ENCODE results near the gene MRO.
A peak's percentile ranks its signal among the peaks of the same experiment; 100 is the strongest.
"Not testable (repeated sequence)": the region's sequence is repeated elsewhere in the genome, so short reads cannot be mapped to it uniquely, and the experiment has no call there.

The MRO gene

DNA sequence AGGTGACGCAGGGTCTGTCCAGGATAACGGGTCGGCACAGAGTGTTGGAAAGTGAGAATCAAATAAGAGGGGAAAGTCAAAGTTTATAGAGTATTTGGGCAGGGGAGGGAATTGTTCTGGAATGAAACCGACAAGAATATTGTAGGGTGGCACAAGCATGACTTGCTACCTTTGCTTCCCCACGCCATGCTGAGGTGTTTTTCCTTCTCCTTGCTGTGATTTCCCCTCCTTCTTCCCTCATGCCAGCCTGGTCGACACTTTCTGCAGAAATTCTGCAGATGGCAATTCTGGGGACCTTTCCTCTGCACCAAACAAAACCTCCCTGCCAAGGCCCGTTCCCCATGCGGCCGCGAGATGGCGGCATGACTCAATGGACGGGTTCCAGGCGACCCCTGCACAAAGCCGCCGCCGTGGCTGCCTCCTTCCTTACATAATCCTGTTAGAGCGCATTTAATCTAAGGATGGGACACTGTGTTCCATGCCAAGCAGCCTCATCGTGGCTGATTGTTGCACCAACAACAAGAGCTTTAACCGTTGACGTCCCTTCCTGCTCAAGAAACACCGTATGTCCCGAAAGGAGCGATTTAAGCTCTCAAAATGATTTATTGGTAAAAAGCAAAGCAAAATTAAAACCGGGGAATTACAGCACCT, at the start of gene MRO:
MRO (minus strand) TSS at position 289 of the 651 bp plus-strand sequence. CDS start 10,616 bp downstream, outside the sequence.
- peak; percentile 39 to 68 (median 66) for DNase-seq (ENCODE audit: low read depth in 4 of 4, low spot score in 1 of 4)

DNA sequence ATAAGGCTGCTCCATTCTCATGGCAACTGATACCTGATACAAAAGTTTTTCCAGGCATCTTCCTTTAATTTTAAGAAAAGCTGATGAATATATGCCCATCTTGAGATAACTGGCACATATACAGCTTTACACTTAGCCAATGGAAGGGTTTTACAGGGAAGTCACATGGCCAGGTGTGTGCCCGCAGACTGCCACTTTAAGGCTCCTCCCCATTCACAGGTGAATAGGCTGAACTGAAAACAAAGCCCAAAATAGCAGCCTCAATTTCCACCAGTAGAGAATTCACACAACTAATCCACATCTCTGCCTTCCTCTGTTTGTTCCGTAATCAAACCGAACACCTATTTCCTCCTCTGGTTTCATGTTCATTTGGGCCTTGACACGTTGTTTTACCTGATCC, 49.3 kb upstream of the MRO start:
- DNase-seq (ENCODE audit: low read depth in 4 of 4, low spot score in 1 of 4): no peak

DNA sequence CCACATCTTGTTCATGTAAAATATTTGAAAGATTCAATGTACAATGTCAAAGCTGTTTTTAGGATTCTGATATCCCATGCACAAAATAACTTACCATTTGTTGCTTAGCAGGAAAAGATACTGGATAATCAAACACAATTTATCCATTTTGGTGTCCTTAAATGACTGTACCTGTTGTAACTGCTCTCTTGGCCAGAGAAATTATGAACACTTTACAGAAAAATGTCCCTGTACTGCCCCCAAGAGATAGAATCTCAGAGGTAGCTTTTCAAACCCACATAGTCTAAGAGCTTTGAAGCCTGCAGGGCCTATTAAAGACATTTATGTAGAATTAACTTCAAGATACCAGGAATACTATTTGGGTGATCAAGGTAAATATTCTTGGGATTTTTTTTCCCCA, 46.9 kb upstream of the MRO start:
- DNase-seq (ENCODE audit: low read depth in 4 of 4, low spot score in 1 of 4): no peak

DNA sequence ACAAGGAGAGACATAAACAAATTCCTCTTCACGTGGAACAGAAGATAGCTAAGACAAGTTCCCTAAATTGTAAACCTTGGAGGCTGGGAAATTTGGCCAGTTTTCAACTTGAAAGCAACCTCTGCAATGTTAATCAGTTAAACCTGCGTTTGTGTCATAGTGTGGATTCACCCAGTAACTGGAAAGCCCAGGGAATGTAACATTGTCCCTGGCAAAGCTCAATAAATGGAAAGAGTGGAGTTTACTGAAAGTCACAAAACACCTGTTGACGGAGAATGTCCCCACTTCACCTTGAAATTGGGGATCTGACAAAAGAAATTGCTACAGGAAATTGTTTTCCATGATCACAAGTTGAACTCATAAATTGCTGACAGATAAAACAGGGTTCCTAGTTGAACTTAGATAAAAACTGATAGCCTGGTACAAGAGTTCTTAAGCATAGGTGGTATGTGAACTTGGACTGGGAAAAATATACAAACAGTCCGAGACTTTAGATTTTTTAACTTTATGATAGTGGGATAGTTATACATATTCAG, 44.1 kb upstream of the MRO start:
- no peak for DNase-seq (ENCODE audit: low read depth in 4 of 4, low spot score in 1 of 4)

DNA sequence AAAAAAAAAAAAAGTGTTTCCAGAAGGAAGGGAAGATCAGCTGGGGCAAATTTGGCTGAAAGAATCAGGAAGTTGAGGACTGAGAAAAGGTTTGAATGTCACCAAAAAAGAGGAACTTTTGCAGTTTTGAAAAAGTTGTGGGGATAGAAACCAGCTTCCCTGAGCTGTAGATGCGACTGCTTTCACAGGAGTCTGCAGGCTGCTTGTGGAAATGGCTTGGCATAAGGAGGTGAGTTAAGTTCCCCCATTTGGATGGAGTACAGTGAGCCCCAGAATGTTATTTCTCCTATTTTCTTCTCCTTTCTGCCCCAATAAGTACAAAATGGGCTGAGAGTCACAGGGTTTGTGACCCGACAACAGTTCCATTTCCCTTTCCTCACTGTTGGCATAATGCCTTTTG, 42.6 kb upstream of the MRO start:
- no peak for DNase-seq (ENCODE audit: low read depth in 4 of 4, low spot score in 1 of 4)

DNA sequence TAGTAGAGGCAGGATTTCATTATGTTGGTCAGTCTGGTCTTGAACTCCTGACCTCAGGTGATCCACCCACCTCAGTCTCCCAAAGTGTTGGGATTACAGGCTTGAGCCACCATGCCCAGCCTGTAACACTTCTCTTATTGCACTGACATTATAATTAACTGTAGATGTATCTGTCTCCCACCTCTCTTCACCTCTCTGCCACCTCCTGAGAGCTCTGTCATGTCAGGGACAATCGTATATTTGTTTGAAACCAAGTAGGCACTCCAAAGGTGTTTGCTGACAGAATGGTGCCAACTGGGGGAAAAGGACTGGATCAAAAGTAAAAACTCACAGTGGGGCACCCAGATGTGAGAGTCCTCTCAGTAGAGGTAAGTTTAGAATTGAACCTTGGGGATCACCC, 41.8 kb upstream of the MRO start:
- DNase-seq (ENCODE audit: low read depth in 4 of 4, low spot score in 1 of 4): no peak

DNA sequence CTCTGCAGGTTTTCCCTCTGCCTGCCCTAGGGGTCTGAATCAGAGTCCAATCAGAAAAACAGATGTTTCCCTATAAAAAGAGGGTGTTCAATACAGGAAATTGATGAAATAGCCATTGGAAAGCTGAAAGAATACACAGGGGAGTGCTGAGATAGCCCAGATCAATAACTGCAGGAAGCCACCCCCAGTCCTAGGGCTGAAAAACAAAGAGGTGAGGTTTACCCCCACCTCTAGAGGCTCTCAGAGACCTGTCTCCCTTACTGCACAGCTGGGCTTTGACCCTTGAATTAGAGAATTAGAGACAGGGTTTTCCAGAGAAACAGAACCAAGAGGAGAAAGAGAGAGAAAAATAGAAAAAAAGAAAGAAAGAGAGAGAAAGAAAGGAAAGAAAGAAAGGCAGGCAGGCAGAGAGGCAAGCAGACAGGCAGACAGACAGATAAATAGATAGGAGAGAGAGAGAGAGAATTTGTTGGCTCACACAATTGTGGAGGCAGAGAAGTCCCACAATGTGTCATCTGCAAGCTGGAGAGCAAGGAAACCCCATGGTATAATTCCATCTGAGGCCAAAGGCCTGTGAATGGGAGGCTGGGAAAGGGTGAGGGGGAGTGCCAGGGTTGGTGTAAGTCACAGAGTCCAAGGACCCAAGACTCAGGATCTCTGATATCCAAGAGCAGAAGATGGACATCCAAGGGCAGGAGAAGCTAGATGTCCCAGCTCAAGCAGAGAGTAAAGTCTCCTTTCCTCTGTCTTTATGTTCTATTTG, 40.2 kb upstream of the MRO start:
- no peak for DNase-seq (ENCODE audit: low read depth in 4 of 4, low spot score in 1 of 4)

DNA sequence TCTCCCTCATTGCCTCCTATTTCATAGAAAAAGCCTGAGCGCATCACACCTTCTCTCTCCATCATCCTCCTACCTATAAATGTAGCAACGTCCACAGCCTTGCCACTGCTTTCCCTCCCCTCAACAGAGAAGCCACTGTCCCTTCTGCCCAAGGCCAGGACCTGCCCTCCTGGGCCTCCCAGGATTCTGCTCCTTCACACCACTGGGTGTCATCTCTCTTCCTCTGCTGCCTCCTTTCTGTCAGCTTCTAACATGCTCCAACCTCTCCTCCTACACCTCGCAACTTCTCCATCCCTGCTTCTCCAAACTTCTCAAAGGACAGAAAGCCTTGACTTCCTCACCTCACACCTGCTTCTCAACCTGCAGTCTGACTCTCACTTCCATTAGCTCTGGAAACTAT, 37.9 kb upstream of the MRO start:
- DNase-seq (ENCODE audit: low read depth in 4 of 4, low spot score in 1 of 4): no peak

DNA sequence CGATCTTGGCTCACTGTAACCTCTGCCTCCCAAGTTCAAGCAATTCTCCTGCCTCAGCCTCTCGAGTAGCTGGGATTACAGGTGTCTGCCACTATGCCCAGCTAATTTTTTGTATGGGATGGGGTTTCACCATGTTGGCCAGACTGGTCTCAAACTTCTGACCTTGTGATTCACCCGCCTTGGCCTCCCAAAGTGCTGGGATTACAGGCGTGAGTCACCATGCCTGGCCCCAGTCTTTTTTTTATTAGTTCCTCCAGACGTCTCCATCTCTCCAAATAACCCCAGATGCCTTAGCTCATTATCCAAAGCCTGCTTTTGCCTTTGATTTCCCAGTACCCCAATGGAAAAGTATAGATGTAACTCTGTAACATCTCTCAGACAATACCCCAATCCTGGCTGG, 37.4 kb upstream of the MRO start:
- DNase-seq (ENCODE audit: low read depth in 4 of 4, low spot score in 1 of 4): not testable (repeated sequence)

DNA sequence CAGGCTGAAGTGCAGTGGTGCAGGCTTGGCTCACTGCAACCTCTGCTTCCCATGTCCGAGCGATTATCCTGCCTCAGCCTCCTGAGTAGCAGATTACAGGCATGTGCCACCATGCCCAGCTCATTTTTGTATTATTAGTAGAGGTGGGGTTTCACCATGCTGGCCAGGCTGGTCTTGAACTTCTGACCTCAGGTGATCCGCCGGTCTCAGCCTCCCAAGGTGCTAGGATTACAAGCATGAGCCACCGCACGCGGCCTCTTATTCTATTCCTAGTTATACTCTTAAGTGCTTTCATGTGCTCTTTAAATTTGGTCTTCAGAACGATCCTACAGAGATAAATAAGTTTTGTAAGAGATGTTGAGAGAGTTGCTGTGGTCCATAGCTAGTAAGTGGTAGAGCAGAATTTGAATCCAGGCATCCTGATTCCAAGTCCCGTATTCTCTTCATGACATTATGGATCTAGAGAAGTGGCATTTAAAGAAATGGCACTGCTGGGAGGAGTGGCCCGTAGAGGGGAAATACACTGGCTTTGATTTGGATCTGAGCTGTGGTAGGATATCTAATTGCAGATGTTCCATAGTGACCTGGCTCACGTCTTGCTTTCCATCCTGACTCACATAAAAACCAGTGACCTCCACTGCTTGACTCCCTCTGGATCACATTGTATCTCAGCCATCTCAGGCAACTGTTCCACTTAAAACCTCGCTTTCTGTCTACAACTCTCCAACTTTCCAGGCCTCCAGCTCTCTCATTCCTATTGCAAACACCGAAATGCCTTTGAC, 36.4 kb upstream of the MRO start:
- DNase-seq (ENCODE audit: low read depth in 4 of 4, low spot score in 1 of 4): no peak

DNA sequence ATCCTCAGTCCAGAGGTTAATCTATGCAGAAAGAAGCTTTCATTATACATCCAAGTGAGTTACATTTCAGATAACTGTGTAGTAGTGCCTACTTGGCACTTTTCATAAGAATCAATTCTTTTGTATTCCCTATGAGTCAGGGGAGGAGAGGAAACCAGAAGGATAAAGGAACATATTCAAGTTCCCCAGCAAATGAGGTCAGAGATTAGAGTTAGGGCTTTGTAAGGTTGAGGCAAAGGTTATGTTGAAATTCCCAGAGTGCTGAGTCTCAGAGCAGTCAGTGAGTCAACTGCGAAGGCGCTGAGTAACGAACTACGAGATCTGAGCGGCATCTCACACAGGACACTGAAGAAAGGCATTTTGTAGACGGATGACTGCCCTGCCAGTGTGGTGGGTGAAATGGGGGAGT, 34.1 kb upstream of the MRO start:
- no peak for DNase-seq (ENCODE audit: low read depth in 4 of 4, low spot score in 1 of 4)

DNA sequence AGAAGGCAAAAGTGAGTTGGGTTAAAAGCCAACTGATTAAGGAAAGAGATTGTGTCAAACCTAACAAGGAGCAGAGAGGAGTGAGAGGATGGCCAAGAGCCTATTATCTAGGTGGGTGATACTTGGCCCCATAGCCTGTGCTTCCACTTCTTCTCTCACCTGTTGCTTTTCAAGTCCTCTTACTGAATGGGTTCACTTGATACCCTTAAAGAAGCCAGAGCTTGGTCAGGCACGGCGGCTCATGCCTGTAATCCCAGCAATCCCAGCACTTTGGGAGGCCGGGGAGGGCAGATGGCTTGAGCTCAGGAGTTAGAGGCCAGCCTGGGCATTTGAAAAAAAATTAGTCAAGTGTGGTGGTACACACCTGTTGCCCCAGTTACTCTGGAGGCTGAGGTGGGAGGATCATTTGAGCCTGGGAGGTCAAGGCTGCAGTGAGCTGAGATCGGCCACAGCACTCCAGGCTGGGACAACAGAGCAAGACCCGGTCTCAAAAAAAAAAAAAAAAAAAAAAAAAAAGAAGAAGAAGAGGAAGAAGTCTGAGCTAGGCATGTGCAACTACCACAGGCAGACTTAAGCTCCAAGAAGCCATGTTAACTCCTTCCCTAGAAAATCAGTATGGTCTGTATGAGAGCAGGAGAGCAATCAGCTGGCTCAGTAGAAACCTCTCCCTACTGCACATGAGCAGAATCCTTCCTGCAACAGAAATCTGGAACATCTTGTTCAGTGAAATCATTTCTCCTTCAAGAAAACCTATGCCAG, 30.7 kb upstream of the MRO start:
- DNase-seq (ENCODE audit: low read depth in 4 of 4, low spot score in 1 of 4): no peak

DNA sequence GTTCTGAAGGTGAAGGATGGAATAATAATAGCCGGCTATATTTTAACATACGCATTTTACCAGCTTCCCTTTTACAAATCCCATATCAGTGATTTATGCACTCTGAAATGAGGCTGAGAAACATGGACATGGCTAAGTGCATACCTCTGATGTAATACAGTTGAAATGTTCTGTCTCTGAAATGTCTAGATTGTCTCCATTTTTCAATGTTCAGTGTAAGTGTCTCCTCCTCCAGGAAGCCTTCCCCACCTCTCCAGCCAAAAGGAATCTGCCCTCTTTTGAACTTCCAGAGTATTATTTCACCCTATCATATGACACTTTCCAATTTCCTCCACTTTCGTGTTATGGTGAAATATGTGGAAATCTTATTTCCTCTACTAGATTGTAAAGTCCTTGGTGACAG, 29.6 kb upstream of the MRO start:
- DNase-seq (ENCODE audit: low read depth in 4 of 4, low spot score in 1 of 4): no peak

DNA sequence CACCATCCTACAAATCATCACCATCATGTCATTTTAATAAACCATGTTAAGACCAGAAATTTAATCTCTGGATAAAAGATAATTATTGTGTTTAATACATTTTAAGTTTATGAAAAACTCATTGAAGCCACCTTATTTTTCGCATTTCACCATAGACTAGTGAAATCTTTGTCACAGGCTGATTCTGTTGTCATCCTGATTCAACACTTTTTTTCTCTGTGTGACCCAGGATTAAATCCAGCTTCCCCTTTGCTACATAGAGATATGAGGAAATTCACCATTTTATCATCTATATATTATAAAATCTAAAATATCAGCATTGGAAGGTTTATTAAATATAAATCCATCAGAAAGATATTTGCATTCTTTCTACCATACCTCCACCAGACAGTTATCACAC, 29.2 kb upstream of the MRO start:
- DNase-seq (ENCODE audit: low read depth in 4 of 4, low spot score in 1 of 4): no peak

DNA sequence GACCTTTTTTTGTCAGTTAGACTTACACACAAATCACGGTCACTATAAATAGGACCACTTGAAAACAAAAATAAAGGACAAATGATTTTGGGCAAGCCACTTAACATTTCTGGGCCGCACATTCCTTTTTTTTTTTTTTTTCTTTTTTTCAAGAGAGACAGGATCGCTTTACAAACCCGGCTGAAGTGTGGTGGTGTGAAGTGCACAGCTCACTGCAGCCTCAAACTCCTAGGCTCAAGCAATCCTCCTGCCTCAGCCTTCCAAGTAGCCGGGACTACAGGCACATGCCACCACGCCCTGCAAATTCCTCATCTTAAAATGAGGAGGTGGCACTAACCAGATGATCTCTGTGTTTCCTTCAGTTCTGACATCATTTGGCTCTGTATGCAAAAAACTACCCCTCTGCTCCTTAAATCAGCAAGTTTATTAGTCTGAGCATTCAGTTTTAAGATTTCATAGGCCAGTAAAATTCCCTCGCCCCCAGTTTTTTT, 28.3 kb upstream of the MRO start:
- no peak for DNase-seq (ENCODE audit: low read depth in 4 of 4, low spot score in 1 of 4)

DNA sequence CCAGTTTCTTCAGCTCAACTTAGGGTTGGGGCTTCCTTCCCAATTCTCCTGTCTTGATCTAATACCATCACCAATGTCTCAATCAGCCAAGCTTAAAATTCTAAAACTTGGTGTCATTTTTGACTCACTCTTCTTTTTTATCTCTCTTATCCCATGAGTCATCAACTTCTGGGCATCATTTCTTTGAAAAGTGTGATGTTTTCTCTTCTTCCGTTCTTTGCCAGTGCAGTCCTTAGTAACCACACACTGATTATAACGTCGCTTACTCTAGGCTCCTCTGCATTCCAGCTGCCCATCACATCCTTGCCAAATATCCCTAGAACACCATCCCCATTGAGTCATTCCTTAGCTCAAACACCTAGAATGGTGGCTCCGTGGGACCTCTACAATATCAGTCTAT, 27.4 kb upstream of the MRO start:
- DNase-seq (ENCODE audit: low read depth in 4 of 4, low spot score in 1 of 4): no peak

DNA sequence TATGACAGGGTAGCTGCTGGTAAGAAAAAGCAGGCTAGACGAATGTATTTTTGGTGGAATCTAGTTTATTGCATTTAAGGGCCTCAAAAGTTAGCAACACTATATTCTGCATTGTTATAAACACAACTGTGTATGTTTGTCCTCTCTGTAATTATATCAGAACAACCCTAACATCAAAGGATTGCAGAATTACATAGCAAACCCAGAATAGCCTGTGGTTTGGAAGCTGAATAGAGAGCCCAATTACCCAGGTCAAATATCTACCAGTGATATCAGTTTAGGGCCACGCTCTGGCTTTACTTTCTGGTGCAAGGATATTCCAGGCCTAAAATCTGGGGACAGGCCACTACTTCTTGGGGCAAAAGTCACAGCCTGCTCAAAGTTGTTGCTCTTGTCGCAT, 25.1 kb upstream of the MRO start:
- no peak for DNase-seq (ENCODE audit: low read depth in 4 of 4, low spot score in 1 of 4)

DNA sequence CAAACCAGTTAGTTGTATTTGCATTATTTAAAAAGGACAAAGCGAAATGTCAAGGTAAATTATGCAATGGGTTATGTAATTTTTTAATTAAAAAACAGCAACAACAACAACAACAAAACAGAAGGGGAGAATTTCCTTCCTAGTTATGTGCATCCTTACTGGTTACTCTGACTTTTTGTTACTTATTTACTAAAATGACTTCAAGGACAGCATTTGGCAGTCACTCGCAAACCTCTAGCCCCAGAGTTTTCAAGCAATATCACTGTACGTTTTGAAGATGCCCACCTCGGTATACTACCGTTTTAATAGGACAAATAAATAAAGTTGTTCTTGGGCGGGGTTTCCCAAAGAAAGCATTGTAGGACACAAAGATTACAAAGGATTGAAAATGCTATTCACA, 24.7 kb upstream of the MRO start:
- no peak for DNase-seq (ENCODE audit: low read depth in 4 of 4, low spot score in 1 of 4)

DNA sequence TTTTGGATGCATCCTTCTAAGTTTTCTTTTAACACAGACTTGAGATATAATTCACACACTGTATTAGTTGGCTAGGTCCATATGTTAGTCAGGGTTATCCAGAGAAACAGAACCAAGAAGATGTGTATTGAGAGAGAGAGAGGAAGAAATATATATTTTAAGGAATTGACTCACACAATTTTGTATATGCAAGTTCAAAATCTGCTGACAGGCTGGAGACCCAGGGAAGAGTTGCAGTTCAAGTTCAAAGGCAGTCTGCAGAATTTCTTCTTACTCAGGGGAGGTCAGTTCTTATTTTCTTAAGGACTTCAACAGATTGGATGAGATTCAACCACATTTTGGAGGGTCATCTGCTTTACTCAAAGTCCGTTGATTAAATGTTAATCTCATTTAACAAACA, 23.0 kb upstream of the MRO start:
- no peak for DNase-seq (ENCODE audit: low read depth in 4 of 4, low spot score in 1 of 4)

DNA sequence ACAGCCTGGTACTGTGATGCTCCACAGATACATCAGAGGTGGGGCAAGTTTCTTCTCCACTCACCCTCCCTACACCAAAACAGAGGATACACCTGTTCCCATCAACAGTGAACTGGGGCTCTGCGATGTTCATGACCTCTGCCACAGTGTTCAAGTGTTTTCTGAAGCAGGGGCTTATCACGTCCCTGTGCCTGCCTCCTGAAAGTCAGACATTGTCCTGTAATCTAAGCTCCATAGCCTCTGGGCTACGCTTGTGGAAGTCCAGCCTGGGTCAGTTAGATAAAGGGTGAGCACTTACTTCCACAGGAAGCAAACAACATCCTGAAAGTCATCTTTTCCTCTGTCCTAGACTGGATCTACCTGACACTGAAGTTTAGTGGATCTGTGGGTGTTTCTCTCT, 20.2 kb upstream of the MRO start:
- no peak for DNase-seq (ENCODE audit: low read depth in 4 of 4, low spot score in 1 of 4)

DNA sequence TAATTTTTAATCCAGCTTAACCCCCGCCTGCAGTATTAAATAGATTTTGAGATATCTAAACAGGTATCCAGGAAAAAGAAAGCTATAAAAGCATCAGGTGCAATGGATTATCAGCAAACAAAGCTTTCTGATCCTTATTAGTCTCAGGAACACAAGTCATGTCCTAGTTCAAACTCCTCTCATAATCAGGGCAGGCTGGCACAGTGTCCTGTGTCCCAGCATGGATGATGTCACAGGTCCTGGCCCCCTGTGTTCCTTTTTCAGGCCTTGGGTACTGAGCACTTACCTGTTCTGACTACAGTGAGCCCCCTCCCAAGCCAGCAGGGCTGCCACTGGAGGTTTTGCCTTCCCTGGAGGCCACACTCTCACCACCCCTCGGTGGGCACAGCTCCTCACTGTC, 19.5 kb upstream of the MRO start:
- no peak for DNase-seq (ENCODE audit: low read depth in 4 of 4, low spot score in 1 of 4)
